SKM-1 (cell line): ENCODE measurements around the gene CCDC3.

Experiments used
- DNase-seq: peaks from one replicate; lab custom pipeline; 2025; ENCODE audit not compliant: unreplicated experiment; lab: John Stamatoyannopoulos, UW

The CCDC3 gene

DNA sequence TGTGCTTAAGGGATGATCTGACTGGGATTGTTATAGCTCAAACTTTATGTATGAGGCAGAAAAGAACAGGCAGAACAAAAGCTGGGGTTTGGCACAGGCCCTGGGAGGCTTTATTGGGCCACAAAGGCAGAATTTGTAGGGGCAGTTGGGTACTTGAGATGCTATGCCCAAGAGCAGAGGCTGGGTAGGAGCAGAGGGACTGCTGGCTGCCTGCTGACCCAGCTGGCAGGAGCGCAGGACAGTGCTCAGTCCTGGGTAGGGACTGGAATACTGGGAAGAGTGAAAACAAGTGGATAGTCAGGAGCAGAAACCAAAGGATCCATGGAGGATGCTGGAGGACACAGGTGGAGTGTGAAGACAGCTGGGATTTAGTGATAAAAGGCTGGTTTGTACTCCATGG is 75.7 kb downstream of the CCDC3 start:
- DNase-seq, result no peak

DNA sequence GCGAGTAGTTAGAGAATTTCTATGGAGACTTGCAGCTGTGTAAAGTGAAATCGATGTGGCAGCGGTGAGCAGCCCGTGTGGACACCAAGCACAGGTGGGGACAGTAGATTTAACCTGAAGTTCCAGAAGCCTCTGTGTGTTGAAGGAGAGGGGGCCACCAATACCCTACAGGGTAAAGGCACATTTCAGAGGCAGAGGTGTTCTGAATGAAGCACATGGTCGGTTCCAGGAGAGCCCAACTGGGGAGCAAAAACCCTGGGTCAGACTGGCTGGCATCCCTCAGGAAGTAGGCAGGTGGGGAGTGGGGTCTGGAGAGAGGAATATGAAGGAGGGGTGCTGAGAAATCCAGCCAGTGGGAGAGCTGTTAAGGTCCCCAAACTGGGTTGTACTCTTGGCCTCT is 76.6 kb downstream of the CCDC3 start:
- no peak for DNase-seq

DNA sequence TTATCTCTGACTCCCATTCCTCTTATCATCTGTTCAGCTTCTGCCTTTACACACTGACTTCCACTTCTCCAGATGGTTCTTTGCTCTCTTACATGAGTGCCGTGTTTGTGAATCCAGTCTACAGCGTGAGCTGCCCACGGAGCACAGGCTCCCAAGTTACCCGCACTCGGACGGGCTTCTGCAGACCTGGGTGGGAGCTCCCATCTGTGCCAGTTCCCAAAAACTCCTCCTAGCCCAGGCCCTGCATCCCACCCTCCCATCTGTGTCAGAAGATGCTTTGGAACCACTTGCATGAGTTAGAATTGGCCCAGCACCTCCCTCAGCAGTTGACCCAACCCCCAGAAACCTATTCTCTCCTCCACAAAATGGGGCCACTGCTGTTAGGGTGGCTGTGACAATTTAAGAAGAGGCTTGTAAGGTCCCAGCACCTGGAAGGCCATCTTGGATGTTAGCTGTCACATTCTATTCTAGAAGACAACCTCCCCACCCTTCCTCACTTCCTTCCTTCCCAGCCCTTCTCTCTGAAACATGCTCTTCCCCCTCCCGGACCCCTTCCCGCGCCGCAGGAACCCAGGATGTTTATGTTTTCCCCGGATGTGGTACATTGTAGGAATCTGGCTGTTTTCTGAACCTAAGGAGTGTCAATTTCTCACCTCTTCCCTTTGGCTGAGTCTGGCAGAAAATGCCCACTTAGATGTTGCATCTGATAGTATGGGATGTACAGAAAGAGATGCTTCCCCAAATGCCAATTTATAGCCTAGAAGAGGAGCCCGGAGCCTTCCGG is 79.2 kb downstream of the CCDC3 start:
- no peak for DNase-seq

DNA sequence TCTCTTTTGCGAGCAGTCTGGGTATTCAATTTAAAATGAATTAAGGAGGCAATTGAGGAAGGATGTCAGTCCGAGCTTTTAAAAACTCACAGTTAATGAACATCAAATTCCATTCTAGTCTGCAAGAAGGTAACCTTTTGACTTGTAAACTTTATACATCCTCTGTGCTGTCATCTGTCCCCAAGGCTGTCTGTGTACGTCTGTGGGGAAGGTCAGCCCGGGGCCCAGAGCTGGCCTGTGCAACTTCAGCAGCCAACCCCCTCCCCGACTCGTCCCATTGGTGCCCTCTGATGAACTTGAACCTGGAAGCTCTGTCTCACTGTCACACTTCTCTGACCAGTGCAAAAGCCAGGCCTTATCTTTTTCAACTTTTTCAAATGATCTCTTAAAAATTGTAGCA is 80.3 kb downstream of the CCDC3 start:
- no peak for DNase-seq

DNA sequence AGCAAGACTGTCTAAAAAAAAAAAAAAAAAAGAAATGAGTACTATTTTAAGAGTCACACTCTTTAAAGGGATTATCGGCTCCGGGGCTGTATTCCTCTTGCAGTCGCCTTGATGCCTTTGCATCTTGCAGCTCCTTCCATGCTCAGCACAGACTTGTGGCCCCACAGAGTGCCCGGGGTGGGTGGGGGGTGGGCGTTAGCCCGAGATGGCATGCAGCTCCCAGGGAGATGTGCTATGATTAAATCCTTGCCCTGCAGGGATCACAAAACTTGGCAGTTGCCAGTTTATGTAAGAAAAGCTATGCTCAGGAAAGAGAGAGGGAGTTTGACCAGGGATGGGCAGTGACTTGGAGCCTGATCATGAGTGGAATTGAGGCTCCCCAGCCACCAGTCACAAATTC is 81.9 kb downstream of the CCDC3 start:
- DNase-seq, result no peak

DNA sequence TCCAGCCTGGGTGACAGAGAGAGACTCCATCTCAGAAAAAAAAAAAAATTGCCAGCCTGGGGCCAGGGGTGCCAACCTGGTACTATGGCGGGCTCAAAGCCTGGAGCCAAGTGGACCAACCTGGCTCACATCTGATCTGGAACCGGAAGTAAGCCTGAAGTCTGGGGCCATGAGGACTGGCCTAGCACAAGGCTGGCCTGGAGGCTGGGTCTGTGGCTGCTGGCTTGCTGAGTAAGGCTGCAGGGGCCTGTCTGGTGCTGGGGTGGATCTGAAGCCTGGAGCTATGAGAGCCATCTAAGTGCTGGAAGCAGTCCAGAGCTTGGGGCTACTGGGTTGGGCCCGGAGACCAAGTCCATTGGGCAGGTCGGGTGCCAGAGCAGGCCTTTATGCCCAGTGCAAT is 84.9 kb downstream of the CCDC3 start:
- no peak for DNase-seq

DNA sequence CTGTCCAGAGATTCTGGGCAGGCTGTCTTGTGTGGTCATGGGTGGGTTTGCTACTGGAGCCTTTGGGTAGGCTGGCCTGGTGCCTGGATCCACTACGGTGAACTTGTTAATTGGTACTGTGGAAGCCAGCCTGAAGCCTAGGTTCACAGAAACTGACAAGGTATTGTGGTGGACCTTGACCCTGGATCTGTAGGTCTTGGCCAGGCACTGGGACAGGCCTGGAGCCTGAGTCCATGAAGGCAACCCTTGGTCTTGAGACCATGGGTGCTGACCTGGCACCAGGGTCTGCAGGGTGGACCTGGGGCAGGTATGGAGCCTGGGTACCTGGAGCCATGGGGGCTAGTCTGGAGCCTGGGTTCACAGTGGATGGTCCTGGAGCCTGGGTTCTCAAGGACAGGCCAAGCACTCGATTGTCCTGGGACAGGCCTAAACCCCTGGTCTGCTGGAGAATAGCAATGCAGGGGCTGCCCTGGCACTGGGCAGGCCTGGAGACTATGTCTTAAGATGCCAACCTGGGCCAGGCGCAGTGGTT is 85.8 kb downstream of the CCDC3 start:
- DNase-seq, result no peak

DNA sequence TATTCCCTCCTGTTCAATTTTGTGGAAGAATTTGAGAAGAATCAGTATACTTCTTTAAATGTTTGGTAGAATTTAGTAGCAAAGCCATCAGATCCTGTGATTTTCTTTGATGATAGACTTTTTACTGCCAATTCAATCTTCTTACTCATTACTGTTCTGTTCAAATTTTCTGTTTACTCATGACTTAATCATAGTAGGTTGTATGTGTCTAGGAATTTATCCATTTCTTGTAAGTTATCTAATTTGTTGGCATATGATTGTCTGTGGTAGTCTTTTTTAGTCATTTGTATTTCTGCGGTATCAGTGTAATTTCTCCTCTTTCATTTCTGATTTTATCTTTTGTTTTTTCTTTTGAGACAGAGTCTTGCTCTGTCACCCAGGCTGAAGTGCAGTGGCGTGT is 87.4 kb downstream of the CCDC3 start:
- DNase-seq, result no peak

DNA sequence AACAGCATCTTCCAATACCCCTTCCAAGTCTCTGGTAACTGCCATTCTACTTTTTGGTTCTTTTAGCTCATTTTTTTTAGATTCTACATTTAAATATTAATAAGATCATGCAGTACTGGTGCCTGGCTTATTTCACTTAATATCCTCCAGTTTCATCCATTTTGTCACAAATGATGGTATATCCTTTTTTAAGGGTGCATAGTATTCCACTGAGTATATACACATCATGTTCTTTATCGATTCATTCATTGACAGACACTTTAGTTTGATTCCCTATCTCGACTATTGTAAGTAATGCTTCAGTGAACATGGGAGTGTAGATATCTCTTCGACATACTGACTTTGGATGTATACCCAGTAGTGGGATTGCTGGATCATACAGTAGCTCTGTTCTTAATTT is 89.7 kb downstream of the CCDC3 start:
- DNase-seq, result no peak

DNA sequence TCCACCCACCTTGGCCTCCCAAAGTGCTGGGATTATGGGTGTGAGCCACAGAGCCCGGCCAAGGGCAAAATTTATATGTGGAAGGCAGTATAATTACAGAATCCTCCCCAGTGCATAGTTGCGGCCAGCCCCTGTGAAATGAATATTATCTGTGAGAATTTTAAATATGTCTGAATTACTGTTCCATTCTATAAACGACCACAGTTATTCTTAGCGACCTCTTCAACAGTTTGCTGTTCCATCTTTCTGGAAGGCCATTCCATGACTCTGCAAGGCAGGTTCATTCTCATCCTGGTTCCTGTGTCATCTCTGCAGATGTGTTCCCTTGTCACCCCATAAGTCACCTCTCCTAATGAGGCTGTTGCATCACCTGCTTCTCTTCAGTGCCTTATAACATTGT is 90.7 kb downstream of the CCDC3 start:
- DNase-seq, result no peak

DNA sequence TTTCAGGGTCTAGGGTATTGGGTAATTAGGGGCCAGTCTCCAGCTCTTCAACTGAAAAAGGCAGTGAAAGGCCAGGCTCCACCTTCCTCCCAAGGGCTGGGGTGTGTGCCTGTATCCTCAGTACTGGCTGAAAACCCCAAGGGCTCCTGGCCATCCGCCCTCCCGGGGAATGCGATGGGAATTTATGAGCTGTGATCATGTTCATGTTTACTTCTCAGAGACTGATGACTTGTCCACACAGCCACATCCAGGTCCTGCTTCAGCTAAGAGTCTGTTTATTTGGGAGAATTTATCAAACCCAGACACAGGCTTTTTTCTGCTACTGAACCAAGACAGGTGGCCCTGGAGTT is 91.7 kb downstream of the CCDC3 start:
- DNase-seq, result no peak

DNA sequence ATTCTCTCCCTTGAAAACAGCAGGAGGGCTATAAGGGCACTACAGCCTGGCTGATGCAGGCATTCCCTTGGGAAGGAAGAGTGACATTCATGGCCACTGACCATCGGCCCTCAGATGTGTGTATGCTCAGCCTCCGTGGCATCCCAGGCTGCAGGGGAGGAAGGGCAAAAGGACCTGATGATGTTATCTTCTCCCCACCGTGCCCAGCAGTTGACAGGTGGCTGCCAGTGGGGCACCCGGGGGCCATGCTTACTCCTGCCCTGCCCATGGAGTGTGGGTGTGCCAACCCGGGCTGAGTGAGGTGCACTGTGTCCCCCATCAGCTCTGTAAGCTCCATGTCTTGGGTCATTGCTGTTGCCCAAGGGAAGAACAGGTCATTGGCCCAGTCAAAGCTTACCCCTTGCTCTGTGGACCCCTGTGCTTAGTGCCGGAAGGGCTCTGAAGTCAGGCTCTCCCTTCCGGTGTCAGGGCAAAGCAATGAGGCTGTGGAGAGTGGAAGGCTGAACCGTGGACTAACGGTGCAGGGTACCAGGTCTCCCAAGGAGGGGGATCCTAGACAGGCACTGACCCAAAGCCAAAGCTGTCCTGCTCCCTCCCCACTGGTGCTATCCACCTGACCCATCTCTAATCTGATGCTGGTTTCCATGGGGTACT is 92.2 kb downstream of the CCDC3 start:
- no peak for DNase-seq

DNA sequence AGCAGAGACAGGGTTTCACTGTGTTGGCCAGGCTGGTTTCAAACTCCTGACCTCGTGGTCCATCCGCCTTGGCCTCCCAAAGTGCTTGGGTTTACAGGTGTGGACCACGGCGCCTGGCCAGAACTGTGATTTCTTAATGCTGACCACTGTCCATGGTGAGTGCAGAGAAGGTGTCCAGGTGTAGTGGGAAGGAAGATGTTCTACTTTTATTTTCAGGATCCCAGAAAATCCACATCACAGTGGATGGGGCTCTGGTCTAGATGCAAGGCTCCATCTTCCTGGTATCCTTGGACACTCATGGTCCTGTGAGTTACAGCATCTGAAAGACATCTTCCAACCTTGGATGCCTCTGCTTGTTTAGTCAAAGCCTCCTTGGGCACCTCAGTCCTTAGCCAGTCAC is 92.7 kb downstream of the CCDC3 start:
- DNase-seq, result no peak

DNA sequence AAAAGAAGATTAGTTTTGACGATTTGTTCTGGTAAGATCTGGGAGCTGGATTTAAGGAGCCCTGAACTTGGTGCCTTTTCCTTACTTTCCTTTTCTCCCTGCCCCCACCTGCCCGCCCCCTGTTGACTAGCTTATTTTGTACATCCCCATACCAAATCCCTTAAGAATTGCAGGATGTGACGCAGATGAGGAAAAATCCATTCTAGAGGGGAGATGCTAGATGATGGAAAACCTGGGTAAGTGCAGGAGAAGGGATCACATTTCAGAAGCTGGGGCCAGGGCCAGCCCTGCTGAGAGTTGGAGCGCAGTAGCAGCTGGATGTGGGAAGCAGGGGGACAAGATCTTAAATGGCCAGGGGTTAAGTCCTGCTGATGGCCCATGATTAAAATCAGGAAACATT is 93.9 kb downstream of the CCDC3 start:
- no peak for DNase-seq

DNA sequence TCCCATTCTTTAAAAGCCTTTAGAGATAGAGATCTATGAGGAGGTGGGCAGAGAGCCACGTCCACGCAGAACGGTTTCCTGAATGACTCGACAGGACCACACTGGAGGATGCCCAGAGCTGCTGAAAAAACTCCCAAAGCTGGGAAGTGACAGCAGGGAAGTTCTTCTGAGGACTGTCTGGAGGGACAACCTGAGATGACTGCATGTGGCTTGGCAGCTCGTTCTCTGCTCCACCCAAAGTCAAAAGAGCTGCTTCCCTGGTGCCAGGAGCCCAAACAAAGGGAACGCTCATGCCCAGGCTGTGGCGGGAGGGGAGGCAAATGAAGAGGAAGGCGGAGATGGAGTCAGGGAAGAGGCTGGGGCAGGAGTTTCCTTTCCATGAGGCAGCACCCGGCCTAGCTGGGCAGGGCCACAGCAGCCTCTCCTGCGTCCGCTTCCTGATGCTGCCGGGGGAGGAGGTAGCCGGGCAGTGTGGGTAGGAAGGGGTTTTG is 95.4 kb downstream of the CCDC3 start:
- DNase-seq, result no peak

DNA sequence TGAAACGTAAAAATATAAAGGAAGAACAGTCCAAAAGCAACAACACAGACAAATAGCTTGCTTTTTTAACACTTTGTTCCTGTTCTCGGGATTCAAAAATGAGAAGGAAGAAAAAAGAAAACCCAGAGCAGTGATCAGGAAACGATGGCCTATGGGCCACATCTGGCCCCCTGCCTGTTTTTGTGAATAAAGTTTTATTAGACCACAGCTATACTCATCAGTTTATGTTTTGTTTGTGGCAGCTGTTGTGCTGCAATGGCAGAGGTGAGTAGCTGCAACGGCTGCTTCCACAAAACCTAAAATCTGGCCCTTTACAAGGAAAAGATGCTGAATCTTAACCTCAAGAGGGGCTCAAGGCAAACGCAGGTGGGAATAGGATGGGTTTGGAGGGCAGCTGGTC is 96.4 kb downstream of the CCDC3 start:
- no peak for DNase-seq

DNA sequence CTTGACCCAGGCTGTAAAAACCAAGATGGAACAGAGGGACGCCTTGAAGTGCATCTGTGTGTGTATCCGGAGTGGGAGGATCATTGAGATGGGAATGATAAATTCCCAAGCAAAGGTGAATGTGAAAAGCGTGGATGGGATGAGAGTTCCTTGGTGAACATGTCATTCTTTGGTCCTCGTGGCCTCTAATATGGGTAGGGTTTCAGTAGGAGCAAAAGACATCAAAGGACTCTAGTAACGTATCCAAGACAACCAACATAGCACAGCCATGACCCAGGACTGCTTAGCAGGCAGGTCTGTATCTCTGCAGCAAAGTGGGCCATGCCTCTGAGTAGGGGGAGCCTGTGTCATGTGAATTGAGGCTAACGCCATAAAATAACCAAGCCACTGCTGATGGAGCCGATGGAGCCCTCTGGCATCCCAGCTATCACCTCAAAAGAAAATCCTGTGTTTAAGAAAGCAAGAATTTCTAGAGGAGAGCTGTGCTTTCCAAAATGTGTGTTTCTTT is 98.6 kb downstream of the CCDC3 start:
- DNase-seq, result no peak

DNA sequence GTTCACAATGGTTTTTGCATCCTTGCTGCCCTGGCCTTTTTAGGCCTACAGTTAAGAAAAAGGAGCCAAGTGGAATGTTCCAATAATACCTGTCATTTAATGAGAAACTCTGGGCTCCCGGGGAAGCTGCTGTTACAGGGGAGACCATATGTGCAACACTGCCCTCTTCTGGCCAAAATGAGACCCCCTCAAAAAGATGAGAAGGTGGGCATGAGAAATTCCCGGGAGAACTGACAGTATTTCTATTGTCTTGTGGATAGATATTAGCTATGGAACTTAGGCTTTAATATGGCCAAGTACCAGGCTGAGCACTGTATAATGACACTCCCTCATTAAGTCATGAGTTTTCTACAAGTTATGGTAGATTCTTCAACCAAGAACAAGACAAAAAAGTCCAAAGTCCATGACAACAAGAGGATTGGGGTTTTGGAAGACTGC is 99.4 kb downstream of the CCDC3 start:
- peak; percentile 12 for DNase-seq

DNA sequence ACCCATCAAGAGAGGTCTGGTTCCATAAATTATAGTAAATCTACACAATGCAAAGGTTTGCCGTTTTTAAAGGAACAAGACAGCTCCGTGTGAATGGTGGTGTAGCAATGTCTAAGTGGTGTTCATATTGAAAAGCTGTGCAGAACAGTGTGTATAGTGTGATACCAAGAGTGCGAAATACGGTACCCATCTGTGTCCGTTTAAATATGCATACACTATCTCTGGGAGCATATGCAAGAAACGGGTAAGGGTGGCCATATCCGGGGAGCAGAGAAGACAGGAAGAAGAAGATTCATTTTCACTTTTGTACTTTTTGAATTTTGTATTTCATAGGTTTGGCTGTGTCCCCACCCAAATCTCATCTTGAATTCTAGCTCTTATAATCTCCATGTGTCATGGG is 102.0 kb downstream of the CCDC3 start:
- no peak for DNase-seq

DNA sequence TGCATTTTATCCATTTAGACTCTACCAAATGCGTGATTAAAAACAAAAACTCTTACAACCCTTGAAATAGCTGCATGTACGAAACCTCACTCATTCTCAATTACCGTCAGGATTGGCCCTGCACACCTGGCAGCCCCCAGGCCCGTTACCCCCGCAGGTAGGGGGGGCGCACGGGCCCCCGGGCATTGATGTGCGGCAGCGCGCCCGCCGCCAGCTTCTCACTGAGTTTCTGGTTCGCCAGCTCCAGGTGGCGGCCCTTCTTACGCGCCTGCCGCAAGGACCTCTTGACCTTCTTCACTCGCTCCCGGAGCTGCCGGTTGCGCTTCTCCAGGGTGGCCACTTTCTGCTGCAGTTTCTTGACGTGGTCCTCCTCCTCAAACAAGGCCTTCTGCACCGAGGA is 103.2 kb downstream of the CCDC3 start:
- no peak for DNase-seq

DNA sequence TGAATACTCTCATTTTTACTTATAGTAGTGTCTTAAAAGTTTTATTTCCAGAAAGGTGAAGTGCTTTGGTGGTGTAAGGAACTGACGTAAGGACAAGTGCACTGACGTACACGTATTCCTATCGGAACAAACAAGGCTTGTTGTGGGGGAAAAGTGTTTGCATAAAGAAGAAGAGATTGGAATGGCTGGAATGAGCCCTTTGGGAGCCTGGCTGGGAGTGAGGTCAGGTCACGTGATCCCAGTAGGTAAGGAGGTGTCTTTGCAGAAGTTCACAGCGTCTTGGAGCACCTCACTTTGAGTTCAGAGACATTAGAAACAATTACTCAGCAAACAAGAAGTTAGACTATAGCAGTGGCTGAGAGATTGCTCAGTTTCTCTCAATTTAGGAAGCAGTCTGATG is 104.2 kb downstream of the CCDC3 start:
- DNase-seq, result no peak

DNA sequence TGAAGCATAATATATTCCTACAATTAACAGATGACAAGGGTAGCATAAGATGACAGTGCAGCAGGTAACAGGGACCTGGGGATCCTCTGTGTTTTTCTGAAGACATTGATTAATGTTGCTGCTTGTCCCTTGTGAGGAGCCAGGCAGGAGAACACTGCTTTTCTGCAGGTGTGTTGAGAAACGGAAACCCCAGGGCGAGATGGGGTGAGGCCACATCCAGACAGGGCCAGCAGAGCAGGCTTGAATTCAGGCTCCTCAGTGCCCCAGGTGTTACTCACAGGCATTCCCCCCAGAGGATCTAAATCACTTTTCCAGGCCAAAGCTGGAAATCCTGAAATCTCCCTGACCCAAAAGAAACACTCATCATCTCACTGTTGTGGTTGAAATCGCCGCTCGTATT is 105.3 kb downstream of the CCDC3 start:
- no peak for DNase-seq
